ENCODE results near the gene MTG2. TPM values are rescaled to one million over a fixed set of nuclear protein-coding genes. Genes with fewer than 3 reads are reported as not detected.

The MTG2 gene
- total RNA-seq, 1 donor from 2014 or later = 31.0 TPM

- ATAC-seq = no peak
- no peak for DNase-seq (ENCODE audit: low spot score)
These were observed 1.0 kb upstream of the MTG2 start for GRCh38 chr20:62181808-62182207.

- ATAC-seq (no peak), DNase-seq (ENCODE audit: low spot score) (no peak)
These were observed 756 bp downstream of the MTG2 start for GRCh38 chr20:62183426-62184142.

GRCh38 chr20:62186096-62186426 lies 3.2 kb downstream of the MTG2 start:
- ATAC-seq (no peak), DNase-seq (ENCODE audit: low spot score) (no peak)

GRCh38 chr20:62186887-62187866 lies 4.3 kb downstream of the MTG2 start:
- no peak for DNase-seq (ENCODE audit: low spot score)

GRCh38 chr20:62190639-62191411 lies 8.0 kb downstream of the MTG2 start:
- no peak for ATAC-seq
- no peak for DNase-seq (ENCODE audit: low spot score)

More at GRCh38 chr20:62186887-62187866, 4.3 kb downstream of the MTG2 start:
- no peak for ATAC-seq

GRCh38 chr20:62191781-62192559 lies 9.1 kb downstream of the MTG2 start:
- DNase-seq (ENCODE audit: low spot score) (no peak), ATAC-seq (no peak)

- no peak for DNase-seq (ENCODE audit: low spot score)
- peak; percentile 44 for ATAC-seq
These were observed 9.8 kb downstream of the MTG2 start for GRCh38 chr20:62192635-62193034.

- no peak for DNase-seq (ENCODE audit: low spot score)
- ATAC-seq = peak; percentile 64
These were observed 10.5 kb downstream of the MTG2 start for GRCh38 chr20:62193079-62194025.

- DNase-seq (ENCODE audit: low spot score) (no peak), ATAC-seq (no peak)
These were observed 12.2 kb downstream of the MTG2 start for GRCh38 chr20:62195075-62195405.

GRCh38 chr20:62195736-62196135 lies 12.9 kb downstream of the MTG2 start:
- no peak for ATAC-seq
- no peak for DNase-seq (ENCODE audit: low spot score)

- ATAC-seq = no peak
These were observed 13.5 kb downstream of the MTG2 start for GRCh38 chr20:62196286-62196685.

GRCh38 chr20:62197311-62197710 lies 14.5 kb downstream of the MTG2 start:
- ATAC-seq (no peak), DNase-seq (ENCODE audit: low spot score) (no peak)

More at GRCh38 chr20:62196286-62196685, 13.5 kb downstream of the MTG2 start:
- DNase-seq (ENCODE audit: low spot score) = no peak

GRCh38 chr20:62197801-62198200 lies 15.0 kb downstream of the MTG2 start:
- no peak for ATAC-seq
- DNase-seq (ENCODE audit: low spot score) = no peak

- DNase-seq (ENCODE audit: low spot score) = no peak
- ATAC-seq = no peak
These were observed 15.7 kb downstream of the MTG2 start for GRCh38 chr20:62198496-62198895.

- DNase-seq (ENCODE audit: low spot score) (no peak), ATAC-seq (no peak)
These were observed 16.1 kb downstream of the MTG2 start for GRCh38 chr20:62198931-62199330.

GRCh38 chr20:62200491-62201172 lies 17.8 kb downstream of the MTG2 start:
- no peak for ATAC-seq
- no peak for DNase-seq (ENCODE audit: low spot score)

- ATAC-seq (no peak), DNase-seq (ENCODE audit: low spot score) (no peak)
These were observed 18.6 kb downstream of the MTG2 start for GRCh38 chr20:62201173-62202082.

- ATAC-seq (no peak), DNase-seq (ENCODE audit: low spot score) (no peak)
These were observed 19.2 kb downstream of the MTG2 start for GRCh38 chr20:62202083-62202395.
